ENCODE measurements around the gene LRRC45.

DNA sequence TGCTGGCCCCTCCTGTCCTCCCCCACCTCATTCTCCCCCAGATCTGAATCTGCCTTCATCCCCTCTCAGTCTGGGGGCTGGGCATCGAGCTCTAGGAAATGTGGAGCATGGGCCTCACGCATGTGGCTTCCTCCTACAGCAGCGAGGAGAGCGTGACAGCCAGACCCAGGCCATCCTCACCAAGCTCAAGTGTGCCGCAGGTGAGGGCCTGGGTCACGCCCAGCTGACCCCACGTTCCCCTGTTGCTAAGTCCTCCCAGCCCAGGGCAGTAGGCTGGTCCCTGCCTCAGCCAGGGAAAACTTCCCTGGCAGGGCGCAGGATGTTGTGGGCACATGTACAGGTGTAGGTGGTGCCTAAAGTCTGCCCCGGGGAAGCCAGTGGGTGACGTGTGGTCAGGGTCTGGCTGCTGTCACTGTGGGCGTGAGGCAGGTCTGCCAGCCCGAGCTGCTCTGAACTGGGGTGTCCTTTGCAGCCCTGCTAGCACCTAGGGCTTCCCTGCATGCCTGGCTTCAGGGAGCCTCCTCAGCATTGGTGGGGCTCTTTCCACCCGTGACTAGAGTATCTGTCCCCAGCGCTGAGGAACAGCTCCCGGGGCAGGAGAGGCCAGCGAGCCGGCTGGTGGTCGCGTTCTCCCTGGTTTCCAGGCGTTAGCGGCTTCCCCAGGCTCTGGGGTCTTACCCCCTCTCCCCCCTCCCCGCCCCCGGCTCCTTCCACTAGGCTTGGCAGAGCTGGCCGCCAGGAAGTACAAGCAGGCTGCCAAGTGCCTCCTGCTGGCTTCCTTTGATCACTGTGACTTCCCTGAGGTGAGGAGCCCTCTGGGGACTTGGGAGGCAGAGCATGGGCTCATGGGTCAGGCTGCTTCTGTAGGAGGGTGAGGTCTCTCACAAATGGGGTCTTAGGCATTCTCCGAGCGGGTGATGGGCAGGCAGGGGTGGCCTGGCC, 32.2 kb downstream of the LRRC45 start:
- TF ChIP-seq TAF1 (IDR thresholded peaks at IDR 0.05; ENCODE audit: borderline replicate concordance, insufficient read depth, low read length) (no peak), POLR2AphosphoS5 (IDR thresholded peaks at IDR 0.05; ENCODE audit: low read depth, low read length) (no peak), SIN3A (IDR thresholded peaks at IDR 0.05; ENCODE audit: borderline replicate concordance, insufficient read depth, low read length) (no peak), REST (IDR thresholded peaks at IDR 0.05; ENCODE audit: insufficient read depth in 1 of 2, low read depth in 2 of 2, low read length in 2 of 2) (no peak), FOXP2 (optimal IDR thresholded peaks at IDR 0.05; ENCODE audit: borderline replicate concordance, extremely low read depth, extremely low read length, insufficient read depth) (no peak)
